Transverse colon (tissue), 4 donors: ENCODE results near the gene DCLRE1C. TPM values are rescaled to one million over a fixed set of nuclear protein-coding genes. Genes with fewer than 3 reads are reported as not detected.

Experiments
- DNase-seq: peaks from one replicate; pipeline ENCODE4 v3.0.0-alpha.2; 2019
- H3K27ac ChIP-seq, 4 donors: fragments of 200-600 bp; sonication (generic); 2 replicates each; pipeline ENCODE4 v1.5.1; 2016 to 2018; ENCODE audit warnings: inconsistent platforms in 4 of 4
- H3K27me3 ChIP-seq: fragments of 200-600 bp; sonication (generic); 2 replicates; pipeline ENCODE4 v1.5.1; 2017; ENCODE audit warnings: inconsistent platforms
- H3K36me3 ChIP-seq, 4 donors: fragments of 200-600 bp; sonication (generic); 2 replicates each; pipeline ENCODE4 v1.5.1; 2017 to 2019; ENCODE audit warnings: inconsistent platforms in 4 of 4
- H3K4me1 ChIP-seq, 4 donors: fragments of 200-600 bp; sonication (generic); 2 replicates each; pipeline ENCODE4 v1.5.1; 2017 to 2020; ENCODE audit warnings: inconsistent platforms in 4 of 4
- H3K4me3 ChIP-seq, 4 donors: fragments of 200-600 bp; sonication (generic); 1 replicate in 1 of 4; 2 replicates in 3 of 4; pipeline versions ENCODE4 v1.5.1 to v1.6.1; 2017 to 2019; ENCODE audit warnings: inconsistent platforms in 4 of 4
- H3K9me3 ChIP-seq, 2 donors: fragments of 200-600 bp; sonication (generic); 2 replicates each; pipeline ENCODE4 v1.5.1; 2017 to 2019; ENCODE audit warnings: inconsistent platforms in 2 of 2
- EP300 ChIP-seq: sonication (generic); formaldehyde crosslinking; IDR thresholded peaks from one replicate; pipeline ENCODE4 v1.6.1; 2017; ENCODE audit warnings: antibody characterized with exemption, low read depth
- POLR2A ChIP-seq: fragments of 450-650 bp; IDR thresholded peaks from one replicate; pipeline ENCODE4 v1.6.1; 2016; ENCODE audit warnings: antibody characterized with exemption, mild to moderate bottlenecking, moderate library complexity
- POLR2AphosphoS5 ChIP-seq, 3 donors: sonication (generic); formaldehyde crosslinking; IDR thresholded peaks; one replicate each; pipeline ENCODE4 v1.6.1; 2016; ENCODE audit warnings: antibody characterized with exemption in 3 of 3
- WGBS, 2 donors: methylation state at CpG; one replicate each; pipeline ENCODE4 v1.1.5; 2018; ENCODE audit warnings: low coverage in 1 of 2; 5-methylcytosine and 5-hydroxymethylcytosine counted together
- in situ Hi-C, 4 donors: fragments of 200-750 bp; cut with MboI; loops; one replicate each; pipeline versions ENCODE4 v1.15.0 to v1.15.1; 2017; ENCODE audit warnings: low sequenced_read_pairs in 3 of 4, low pct_ligation_motif_present in 1 of 4, low pct_unique_long_range_greater_than_20kb in 1 of 4
- intact Hi-C: fragments of 100-400 bp; cut with DNase I; formaldehyde crosslinking; loops from one replicate; pipeline ENCODE4 v1.15.1; 2023; ENCODE audit warnings: low total_unique reads
- total RNA-seq, 4 donors: library from RNA; depleted of rRNA; stranded (reverse); fragments of >200 nt; gene quantifications; one replicate each; pipeline ENCODE4 v1.1.0, GENCODE V29; 2016
- TF ChIP-seq, protein P1 (sequence below), 5 experiments: fragments of 200-600 bp in 3 of 5; fragments of 450-650 bp in 2 of 5; sonication (generic) in 3 of 5; IDR thresholded peaks; 1 replicate in 2 of 5; 2 replicates in 3 of 5; pipeline ENCODE4 v1.5.1; 2016 to 2017; ENCODE audit warnings: antibody characterized with exemption in 5 of 5, inconsistent platforms in 3 of 5, mild to moderate bottlenecking in 2 of 5, moderate library complexity in 1 of 5

DCLRE1C gene
- total RNA-seq, 4 donors from 2014 or later, result 10.0 to 61.3 (median 13.8) TPM

DNA sequence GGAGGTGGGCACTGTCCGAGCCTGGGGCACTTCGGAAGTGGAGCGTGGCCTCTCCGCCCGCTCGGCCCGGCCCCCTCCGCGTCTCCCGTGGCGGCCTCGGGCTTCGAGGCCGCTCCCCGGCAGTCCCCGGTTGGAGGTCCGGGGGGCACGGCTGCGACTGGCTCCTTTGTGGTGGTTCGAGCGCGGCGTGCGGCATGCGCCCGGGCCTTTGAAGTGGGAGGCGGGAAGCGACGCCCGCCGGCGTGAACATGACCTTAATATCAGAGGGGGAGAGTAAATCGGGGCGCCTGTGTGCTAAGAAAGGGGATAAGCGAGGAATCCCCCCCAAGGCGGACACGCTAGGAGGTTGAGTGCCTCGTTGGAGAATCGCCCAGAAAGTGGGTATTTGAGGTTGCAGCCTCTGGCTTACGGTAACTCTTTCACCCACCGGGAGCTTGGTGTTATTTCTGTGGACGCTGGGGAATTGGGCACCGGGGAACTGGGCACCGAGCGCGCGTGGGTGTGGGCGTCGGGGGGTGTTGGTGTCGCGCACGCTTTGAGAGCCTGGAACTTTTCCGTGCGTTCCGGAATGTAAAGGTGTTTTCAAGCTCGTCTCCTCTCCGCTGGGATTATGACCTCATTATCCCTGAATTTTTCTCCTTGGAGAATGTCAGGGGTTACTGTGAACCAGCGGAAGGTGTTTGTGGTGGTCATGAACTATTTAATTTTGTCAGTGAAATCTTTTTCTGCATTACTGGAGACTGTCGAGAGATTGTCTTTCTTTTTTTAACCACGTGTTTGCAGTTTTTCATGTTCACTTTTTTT, 74.6 kb downstream of the DCLRE1C start:
- peak; percentile 31 for DNase-seq
- Histone ChIP-seq H3K4me1 (peaks cover 6 to 20% (median 10%) of the 10 kb centered on the region in 4 donors), H3K36me3 (no peaks in the 10 kb centered on the region), H3K27me3 (no peaks in the 10 kb centered on the region), H3K27ac (peak overlapping the region; percentile 92 to 100 (median 98)), H3K4me3 (peak overlapping the region; percentile 70 to 98 (median 83)), H3K9me3 (no peaks in the 10 kb centered on the region)
- TF ChIP-seq, protein P1, sequence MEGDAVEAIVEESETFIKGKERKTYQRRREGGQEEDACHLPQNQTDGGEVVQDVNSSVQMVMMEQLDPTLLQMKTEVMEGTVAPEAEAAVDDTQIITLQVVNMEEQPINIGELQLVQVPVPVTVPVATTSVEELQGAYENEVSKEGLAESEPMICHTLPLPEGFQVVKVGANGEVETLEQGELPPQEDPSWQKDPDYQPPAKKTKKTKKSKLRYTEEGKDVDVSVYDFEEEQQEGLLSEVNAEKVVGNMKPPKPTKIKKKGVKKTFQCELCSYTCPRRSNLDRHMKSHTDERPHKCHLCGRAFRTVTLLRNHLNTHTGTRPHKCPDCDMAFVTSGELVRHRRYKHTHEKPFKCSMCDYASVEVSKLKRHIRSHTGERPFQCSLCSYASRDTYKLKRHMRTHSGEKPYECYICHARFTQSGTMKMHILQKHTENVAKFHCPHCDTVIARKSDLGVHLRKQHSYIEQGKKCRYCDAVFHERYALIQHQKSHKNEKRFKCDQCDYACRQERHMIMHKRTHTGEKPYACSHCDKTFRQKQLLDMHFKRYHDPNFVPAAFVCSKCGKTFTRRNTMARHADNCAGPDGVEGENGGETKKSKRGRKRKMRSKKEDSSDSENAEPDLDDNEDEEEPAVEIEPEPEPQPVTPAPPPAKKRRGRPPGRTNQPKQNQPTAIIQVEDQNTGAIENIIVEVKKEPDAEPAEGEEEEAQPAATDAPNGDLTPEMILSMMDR (IDR thresholded peaks at IDR 0.05), result peak in 1 of 5 experiments; percentile 11
- no peak for TF ChIP-seq POLR2AphosphoS5 (IDR thresholded peaks at IDR 0.05)
- in situ Hi-C loops (no loop called here), intact Hi-C loops (no loop called here)
- WGBS, 2 donors, result 0 to 1% methylated on average over 5 to 45 of the region's 60 CpGs

DNA sequence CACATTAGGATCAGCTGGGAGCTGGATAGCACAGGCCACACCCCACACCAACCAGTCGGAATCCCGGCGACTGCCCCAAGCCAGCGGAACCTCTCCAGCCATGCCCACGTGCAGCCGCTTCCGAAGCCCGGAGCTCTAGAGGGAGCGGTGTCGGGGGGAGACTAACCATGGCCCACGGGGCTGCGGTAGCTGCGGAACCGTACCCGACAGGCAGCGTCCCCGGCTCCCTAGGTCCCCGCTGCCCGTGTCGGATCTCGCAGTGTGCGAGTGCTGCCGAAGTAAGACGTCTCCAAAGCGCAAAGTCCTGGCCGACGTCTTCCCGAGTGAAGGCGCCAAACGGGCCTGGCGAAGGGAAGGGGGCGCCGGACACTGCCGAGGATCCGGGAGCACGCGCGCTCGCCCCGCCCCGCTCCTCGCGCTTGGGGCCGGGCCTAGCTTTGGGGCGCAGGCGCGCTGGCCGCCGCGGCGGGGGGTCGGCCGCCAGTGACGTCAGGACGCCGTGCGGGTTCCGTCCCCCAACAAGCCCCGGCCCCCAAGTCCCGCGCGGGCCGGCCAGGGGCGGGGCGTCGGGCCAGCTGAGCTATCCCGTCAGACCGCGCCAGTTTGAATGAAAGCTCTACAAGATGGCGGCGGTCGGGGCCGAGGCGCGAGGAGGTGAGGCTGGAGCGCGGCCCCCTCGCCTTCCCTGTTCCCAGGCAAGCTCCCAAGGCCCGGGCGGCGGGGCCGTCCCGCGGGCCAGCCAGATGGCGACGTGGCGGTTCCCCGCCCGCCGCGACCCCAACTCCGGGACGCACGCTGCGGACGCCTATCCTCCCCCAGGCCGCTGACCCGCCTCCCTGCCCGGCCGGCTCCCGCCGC, 75.4 kb downstream of the DCLRE1C start, which contains the start of gene SUV39H2:
Gene SUV39H2 (plus strand): TSS at position 601 of the 858 bp plus-strand sequence. CDS start 23 bp downstream, at position 624.
- Histone ChIP-seq H3K27me3 (no peaks in the 10 kb centered on the region), H3K36me3 (no peaks in the 10 kb centered on the region), H3K4me1 (peaks cover 6 to 20% (median 10%) of the 10 kb centered on the region in 4 donors), H3K27ac (peak within 1 kb of the TSS; percentile 92 to 100 (median 98)), H3K4me3 (peak within 1 kb of the TSS; percentile 70 to 98 (median 83)), H3K9me3 (no peaks in the 10 kb centered on the region)
- intact Hi-C loops (no loop called here), in situ Hi-C loops (no loop called here)
- peak; percentile 78 for TF ChIP-seq POLR2A
- no peak for TF ChIP-seq EP300
- TF ChIP-seq, protein P1 (IDR thresholded peaks at IDR 0.05), result no peak
- TF ChIP-seq POLR2AphosphoS5 (IDR thresholded peaks at IDR 0.05), result peak; percentile 69 to 89 (median 86)
- 0% methylated on average over 35 of the region's 102 CpGs; no CpG with 5 or more reads in 1 of the 2 donors for WGBS, 2 donors
- DNase-seq, result peak; percentile 97

DNA sequence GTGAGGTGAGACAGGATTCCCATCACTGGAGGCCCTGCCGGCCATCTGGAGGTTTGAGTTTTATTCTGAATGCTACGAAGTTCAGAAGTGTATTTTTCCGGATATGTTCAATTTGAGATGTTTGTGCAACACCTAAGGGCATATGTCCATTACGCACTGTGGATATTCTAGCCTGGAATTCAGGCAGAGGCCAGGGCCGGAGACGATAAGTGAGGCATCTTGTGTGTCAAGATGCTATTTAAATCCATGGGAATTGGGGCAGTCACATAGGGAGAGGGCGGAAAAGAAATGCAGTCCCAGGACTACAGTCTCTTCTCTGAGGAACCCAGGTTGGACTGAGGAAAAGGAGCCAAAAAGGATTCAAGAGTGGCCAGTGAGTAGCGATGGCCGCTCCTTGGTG, 77.1 kb downstream of the DCLRE1C start:
- intact Hi-C loops (no loop called here), in situ Hi-C loops (no loop called here)
- TF ChIP-seq, protein P1 (IDR thresholded peaks at IDR 0.05), result no peak
- TF ChIP-seq POLR2AphosphoS5 (IDR thresholded peaks at IDR 0.05) (no peak), POLR2A (no peak), EP300 (no peak)
- WGBS, 2 donors, result 90 to 91% methylated on average over 3 to 9 of the region's 9 CpGs
- no peaks in the 10 kb centered on the region for H3K36me3 ChIP-seq
- no peaks in the 10 kb centered on the region for H3K27me3 ChIP-seq
- DNase-seq, result no peak
- no peak overlapping the region for H3K4me3 ChIP-seq
- H3K4me1 ChIP-seq, result peaks cover 6 to 20% (median 10%) of the 10 kb centered on the region in 4 donors
- H3K27ac ChIP-seq, result no peak overlapping the region
- H3K9me3 ChIP-seq, result no peaks in the 10 kb centered on the region

DNA sequence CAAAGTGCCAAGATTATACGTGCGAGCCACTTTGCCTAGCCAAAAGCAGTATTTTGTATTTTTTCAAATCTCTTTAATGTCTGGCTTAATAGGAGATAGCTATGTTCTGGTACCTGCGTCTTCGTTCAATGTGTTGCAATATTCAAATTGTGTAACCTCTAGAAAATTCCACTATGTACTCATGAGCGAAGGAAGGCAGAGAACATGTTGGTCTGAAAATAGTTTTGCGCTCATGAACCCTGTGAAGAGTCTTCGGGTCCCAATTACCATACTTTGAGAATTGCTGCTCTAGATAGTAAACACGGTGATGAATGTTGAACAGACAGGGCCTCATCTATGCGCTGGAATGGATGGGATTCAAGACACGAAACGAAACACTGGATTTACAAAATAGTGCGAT, 78.0 kb downstream of the DCLRE1C start:
- intact Hi-C loops, result no loop called here
- H3K27me3 ChIP-seq, result no peaks in the 10 kb centered on the region
- H3K36me3 ChIP-seq, result peaks cover 0 to 3% (median 0%) of the 10 kb centered on the region in 4 donors
- 95 to 96% methylated on average over 12 of the region's 12 CpGs for WGBS, 2 donors
- DNase-seq, result no peak
- in situ Hi-C loops, result no loop called here
- H3K4me3 ChIP-seq, result no peak overlapping the region
- H3K4me1 ChIP-seq, result peaks cover 6 to 20% (median 10%) of the 10 kb centered on the region in 4 donors
- H3K27ac ChIP-seq, result no peak overlapping the region
- H3K9me3 ChIP-seq, result no peaks in the 10 kb centered on the region
- TF ChIP-seq, protein P1 (IDR thresholded peaks at IDR 0.05), result no peak
- TF ChIP-seq EP300 (no peak), POLR2AphosphoS5 (IDR thresholded peaks at IDR 0.05) (no peak)
